Endothelial cell (in vitro differentiated cells): ENCODE data around the gene CUL7. TPM values are rescaled to one million over a fixed set of nuclear protein-coding genes. Genes with fewer than 3 reads are reported as not detected.

Experiments
- DNase-seq: peaks from one replicate; pipeline ENCODE4 v3.0.0; 2021; ENCODE audit warnings: low spot score
- H3K27ac Mint-ChIP-seq: one replicate; pipeline ENCODE4 v1.8.0; 2021; ENCODE audit warnings: mixed read lengths, inconsistent platforms; ENCODE audit not compliant: unreplicated experiment
- H3K27me3 Mint-ChIP-seq: one replicate; pipeline ENCODE4 v1.8.0; 2021; ENCODE audit warnings: mild to moderate bottlenecking, moderate library complexity, mixed read lengths, inconsistent platforms; ENCODE audit not compliant: unreplicated experiment
- H3K36me3 Mint-ChIP-seq: one replicate; pipeline ENCODE4 v1.8.0; 2021; ENCODE audit warnings: mild to moderate bottlenecking, low read depth, mixed read lengths, inconsistent platforms; ENCODE audit not compliant: unreplicated experiment
- H3K4me1 Mint-ChIP-seq: one replicate; pipeline ENCODE4 v1.8.0; 2021; ENCODE audit warnings: mild to moderate bottlenecking, mixed read lengths, inconsistent platforms; ENCODE audit not compliant: unreplicated experiment
- H3K4me3 Mint-ChIP-seq: one replicate; pipeline ENCODE4 v1.8.0; 2021; ENCODE audit warnings: mild to moderate bottlenecking, mixed read lengths, inconsistent platforms; ENCODE audit not compliant: unreplicated experiment
- H3K9me3 Mint-ChIP-seq: one replicate; pipeline ENCODE4 v1.8.0; 2021; ENCODE audit warnings: mixed read lengths, inconsistent platforms; ENCODE audit not compliant: unreplicated experiment
- CTCF ChIP-seq: fragments of 200-600 bp; sonication (generic); IDR thresholded peaks from one replicate; pipeline ENCODE4 v1.5.0; 2021; ENCODE audit warnings: antibody characterized with exemption; ENCODE audit not compliant: unreplicated experiment
- total RNA-seq: library from RNA; stranded (reverse); fragmentation: NEBNext Ultra II Directional; extraction: Animal tissue kit (Norgen Biotek cat#: 25700); gene quantifications from one replicate; pipeline ENCODE4 v1.2.1, GENCODE V29; 2021; ENCODE audit not compliant: unreplicated experiment

Gene CUL7
- total RNA-seq, 1 donor from 2014 or later = 42.2 TPM

GRCh38 chr6:42989923-42990322 is 63.7 kb downstream of the CUL7 start:
- H3K9me3 Mint-ChIP-seq = no peaks in the 10 kb centered on the region
- H3K27me3 Mint-ChIP-seq = peaks cover 6% of the 10 kb centered on the region
- no peak overlapping the region for H3K27ac Mint-ChIP-seq
- no peak for DNase-seq
- H3K4me1 Mint-ChIP-seq = peaks cover 24% of the 10 kb centered on the region
- H3K4me3 Mint-ChIP-seq = no peak overlapping the region
- peaks cover 32% of the 10 kb centered on the region for H3K36me3 Mint-ChIP-seq
- no peak for TF ChIP-seq CTCF

- Mint-ChIP-seq H3K36me3 (peaks cover 30% of the 10 kb centered on the region), H3K9me3 (no peaks in the 10 kb centered on the region), H3K27ac (no peak overlapping the region), H3K27me3 (peaks cover 7% of the 10 kb centered on the region), H3K4me3 (no peak overlapping the region), H3K4me1 (peaks cover 28% of the 10 kb centered on the region)
- no peak for TF ChIP-seq CTCF
- no peak for DNase-seq
Observed at GRCh38 chr6:42988486-42989020, 65.1 kb downstream of the CUL7 start.

Other genes starting within 250 kb of the CUL7 start
- gene RPL7L1, start 174.2 kb downstream of the CUL7 start, total RNA-seq = 58.1 TPM
- gene PTCRA, start 137.8 kb downstream of the CUL7 start, total RNA-seq = not detected
- gene CNPY3, start 124.4 kb downstream of the CUL7 start, total RNA-seq = 106 TPM
- gene GNMT, start 93.1 kb downstream of the CUL7 start, total RNA-seq = 0.59 TPM
- gene PEX6, start 74.7 kb downstream of the CUL7 start, total RNA-seq = 26.1 TPM
- gene PPP2R5D, start 69.3 kb downstream of the CUL7 start, total RNA-seq = 58.0 TPM
- 61.0 TPM for gene MEA1, start 39.9 kb downstream of the CUL7 start, total RNA-seq
- gene KLHDC3, start 39.6 kb downstream of the CUL7 start, total RNA-seq = 154 TPM
- 82.1 TPM for gene RRP36, start 32.2 kb downstream of the CUL7 start, total RNA-seq
- gene MRPL2, start 5.6 kb upstream of the CUL7 start, total RNA-seq = 39.7 TPM
- gene KLC4, start 5.8 kb upstream of the CUL7 start, total RNA-seq = 41.4 TPM
- gene PTK7, start 22.5 kb upstream of the CUL7 start, total RNA-seq = 208 TPM
- gene SRF, start 117.4 kb upstream of the CUL7 start, total RNA-seq = 31.3 TPM
- 55.4 TPM for gene CUL9, start 128.3 kb upstream of the CUL7 start, total RNA-seq
- gene DNPH1, start 175.6 kb upstream of the CUL7 start, total RNA-seq = 4.5 TPM
- gene TTBK1, start 189.6 kb upstream of the CUL7 start, total RNA-seq = 1.0 TPM
- gene SLC22A7, start 244.4 kb upstream of the CUL7 start, total RNA-seq = not detected